HepG2 (cell line): ENCODE results near the gene APBA3. TPM values are rescaled to one million over a fixed set of nuclear protein-coding genes. Genes with fewer than 3 reads are reported as not detected.

Source experiments
- ADNP ChIP-seq: sonication (generic); formaldehyde crosslinking; IDR thresholded peaks from 2 replicates; pipeline ENCODE4 v1.4.0; 2020; ENCODE audit warnings: missing genetic modification reagents
- AHR ChIP-seq: IDR thresholded peaks from 2 replicates; pipeline ENCODE4 v1.6.1; 2018; ENCODE audit warnings: missing genetic modification reagents, missing compliant biosample characterization
- ATF1 ChIP-seq: IDR thresholded peaks from 2 replicates; pipeline ENCODE4 v1.6.1; 2016; ENCODE audit warnings: mild to moderate bottlenecking, control low read depth
- CCAR2 ChIP-seq: fragments of 200-400 bp; formaldehyde crosslinking; optimal IDR thresholded peaks from 2 replicates; pipeline ENCODE3; 2018; ENCODE audit warnings: low read depth, mild to moderate bottlenecking, low read length, moderate library complexity
- FOXK1 ChIP-seq: sonication (generic); formaldehyde crosslinking; IDR thresholded peaks from 2 replicates; pipeline ENCODE4 v1.4.0; 2020; ENCODE audit warnings: low read depth, missing genetic modification reagents, borderline replicate concordance
- GATA4 ChIP-seq: sonication (generic); IDR thresholded peaks from 2 replicates; pipeline ENCODE4 v1.6.1; 2016; ENCODE audit warnings: antibody characterized with exemption, low read depth, borderline replicate concordance
- GATAD2A ChIP-seq: IDR thresholded peaks from 2 replicates; pipeline ENCODE4 v1.6.1; 2016
- GZF1 ChIP-seq: sonication (generic); formaldehyde crosslinking; IDR thresholded peaks from 2 replicates; pipeline ENCODE4 v1.5.1; 2020; ENCODE audit warnings: mild to moderate bottlenecking, missing genetic modification reagents
- MXD3 ChIP-seq: IDR thresholded peaks from 2 replicates; pipeline ENCODE4 v1.6.1; 2016; ENCODE audit warnings: mild to moderate bottlenecking, missing biosample characterization, missing genetic modification reagents
- MYC ChIP-seq: sonication (generic); formaldehyde crosslinking; IDR thresholded peaks from 2 replicates; pipeline ENCODE4 v1.9.0; 2021; ENCODE audit warnings: missing genetic modification reagents, borderline replicate concordance
- SIX4 ChIP-seq: sonication (generic); formaldehyde crosslinking; IDR thresholded peaks from 2 replicates; pipeline ENCODE4 v1.4.0; 2020; ENCODE audit warnings: missing genetic modification reagents
- TEAD3 ChIP-seq: optimal IDR thresholded peaks from 2 replicates; pipeline ENCODE3; 2016; ENCODE audit warnings: borderline replicate concordance
- ZKSCAN1 ChIP-seq: fragments of 150-350 bp; IDR thresholded peaks from 2 replicates; pipeline ENCODE4 v1.6.1; 2014; ENCODE audit warnings: low read length
- ZNF17 ChIP-seq: sonication (generic); formaldehyde crosslinking; IDR thresholded peaks from 2 replicates; pipeline ENCODE4 v1.5.0; 2020; ENCODE audit warnings: mild to moderate bottlenecking, missing genetic modification reagents
- ZNF318 ChIP-seq: sonication (generic); formaldehyde crosslinking; IDR thresholded peaks from 2 replicates; pipeline ENCODE4 v1.4.0; 2020; ENCODE audit warnings: mild to moderate bottlenecking, missing genetic modification reagents
- ZNF558 ChIP-seq: sonication (generic); formaldehyde crosslinking; IDR thresholded peaks from 2 replicates; pipeline ENCODE4 v1.9.0; 2022; ENCODE audit warnings: mild to moderate bottlenecking, missing genetic modification reagents, borderline replicate concordance
- ZNF781 ChIP-seq: sonication (generic); formaldehyde crosslinking; IDR thresholded peaks from 2 replicates; pipeline ENCODE4 v1.5.1; 2020; ENCODE audit warnings: borderline replicate concordance, mild to moderate bottlenecking, missing genetic modification reagents; ENCODE audit errors: not compliant biosample characterization
- ZNF800 ChIP-seq: sonication (generic); formaldehyde crosslinking; IDR thresholded peaks from 2 replicates; pipeline ENCODE4 v1.4.0; 2020; ENCODE audit warnings: missing genetic modification reagents
- ZSCAN30 ChIP-seq: sonication (generic); formaldehyde crosslinking; IDR thresholded peaks from 2 replicates; pipeline ENCODE4 v1.5.0; 2020; ENCODE audit warnings: mild to moderate bottlenecking, missing genetic modification reagents
- polyA plus RNA-seq, 8 experiments: library from polyadenylated mRNA; depleted of rRNA in 3 of 8; stranded (reverse) in 7 of 8; unstranded in 1 of 8; fragments of >200 nt; fragmentation: Illumina TruSeq in 4 of 8; extraction: Trizol in 4 of 8; gene quantifications; 2 replicates each; pipeline versions ENCODE4 v1.2.1 to v1.2.3, GENCODE V29; 2011 to 2016; ENCODE audit warnings: low read depth in 4 of 8, missing spikeins in 1 of 8, mixed read lengths in 1 of 8; ENCODE audit not compliant: insufficient read depth in 1 of 8
- total RNA-seq, 5 experiments: library from RNA; depleted of rRNA; stranded (reverse); fragments of >200 nt; fragmentation: Illumina TruSeq; extraction: Trizol; gene quantifications; 2 replicates each; pipeline ENCODE4 v1.2.3, GENCODE V29; 2016; ENCODE audit warnings: low read depth in 1 of 5

Gene APBA3
- total and polyA plus RNA-seq, 2 of the 13 experiments (the other 11 are each of a cell fraction or from before 2014, with no cell fraction given): 14.2 to 14.3 TPM

- TF ChIP-seq ZNF318 (CRISPR knock-in tag): no peak
- TF ChIP-seq ZNF17 (CRISPR knock-in tag): no peak
- peak; percentile 57 for TF ChIP-seq MXD3 (CRISPR knock-in tag)
- peak; percentile 60 for TF ChIP-seq GATA4
- peak; percentile 14 for TF ChIP-seq ZNF781
- TF ChIP-seq GZF1: no peak
- peak; percentile 88; the same call in 1 of the 2 replicates for TF ChIP-seq AHR (CRISPR knock-in tag)
- TF ChIP-seq ZKSCAN1: peak; percentile 97
- TF ChIP-seq FOXK1 (CRISPR knock-in tag): peak; percentile 25; the same call in 1 of the 2 replicates
- peak; percentile 51 for TF ChIP-seq TEAD3 (CRISPR knock-in tag)
- no peak for TF ChIP-seq SIX4 (CRISPR knock-in tag)
- TF ChIP-seq CCAR2: peak; percentile 84
- TF ChIP-seq ADNP: peak; percentile 95
- no peak for TF ChIP-seq ZSCAN30 (CRISPR knock-in tag)
- no peak for TF ChIP-seq ZNF558 (CRISPR knock-in tag)
- TF ChIP-seq ZNF800 (CRISPR knock-in tag): 0 out of 2 replicates have a peak, but pooled peaks have one; percentile 29
- peak; percentile 25; the same call in 1 of the 2 replicates for TF ChIP-seq GATAD2A (CRISPR knock-in tag)
- no peak for TF ChIP-seq ATF1 (CRISPR knock-in tag)
- peak; percentile 85 for TF ChIP-seq MYC
Observed at GRCh38 chr19:3761382-3762129, at the start of gene APBA3 (continued).
